GM18873 (cell line): Measurements from ENCODE around the gene KRTAP10-3.
"Not testable (repeated sequence)": the region's sequence is repeated elsewhere in the genome, so short reads cannot be mapped to it uniquely, and the experiment has no call there.

Source experiments
- ATAC-seq: cut with Tn5 transposase; IDR thresholded peaks from one replicate; pipeline ENCODE4 v1.9.1; 2021; ENCODE audit warnings: mild to moderate bottlenecking, moderate library complexity, moderate number of reproducible peaks; ENCODE audit not compliant: unreplicated experiment, low FRiP score

Gene KRTAP10-3

GRCh38 chr21:44572959-44573583 lies 14.5 kb upstream of the KRTAP10-3 start:
- ATAC-seq, result no peak

DNA sequence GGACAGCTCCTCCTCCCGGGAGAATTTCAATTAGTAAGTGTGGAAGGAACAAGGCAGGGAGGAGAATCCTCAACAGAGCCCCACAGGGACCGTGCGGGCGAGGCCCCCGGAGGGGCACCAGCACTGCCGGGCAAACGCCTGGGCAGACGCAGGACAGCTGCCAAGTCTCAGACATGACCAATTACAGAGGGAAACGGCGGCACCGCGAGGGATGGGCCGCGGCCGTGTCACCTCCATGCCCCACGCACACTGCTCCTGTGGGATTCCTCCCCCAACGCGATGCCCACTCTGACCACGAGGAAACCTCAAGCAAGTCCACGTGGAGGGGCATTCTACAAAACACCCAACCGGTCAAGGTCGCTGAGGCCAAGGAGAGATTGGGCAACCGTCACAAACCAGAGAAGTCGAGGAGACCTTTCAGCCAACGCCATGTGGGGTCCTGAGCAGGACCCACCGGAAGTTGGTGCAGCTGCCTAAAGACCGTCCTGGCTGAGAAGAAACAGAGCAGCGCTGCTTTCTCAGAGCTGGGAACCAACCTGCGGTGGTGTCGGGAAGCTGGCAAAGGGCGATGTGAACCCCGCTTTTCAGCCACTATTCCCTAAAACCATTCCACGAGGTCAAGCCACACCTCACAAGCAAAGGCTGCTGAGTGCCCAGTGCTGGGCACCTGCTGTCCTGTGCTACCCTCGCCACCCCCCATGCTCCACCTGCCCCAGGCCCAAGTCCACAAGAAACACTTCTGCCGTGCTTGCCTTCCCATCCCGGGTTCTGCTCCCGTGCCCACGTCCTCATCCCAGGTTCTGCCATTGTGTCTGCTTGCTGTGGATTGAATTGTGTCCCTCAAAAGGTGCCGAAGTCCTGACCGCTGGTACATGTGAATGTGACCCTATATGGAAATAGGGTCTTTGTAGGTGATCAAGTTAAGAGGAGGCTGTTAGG lies 13.5 kb upstream of the KRTAP10-3 start:
- no peak for ATAC-seq

- ATAC-seq, result no peak
These were observed 12.7 kb upstream of the KRTAP10-3 start for GRCh38 chr21:44571296-44571695.

DNA sequence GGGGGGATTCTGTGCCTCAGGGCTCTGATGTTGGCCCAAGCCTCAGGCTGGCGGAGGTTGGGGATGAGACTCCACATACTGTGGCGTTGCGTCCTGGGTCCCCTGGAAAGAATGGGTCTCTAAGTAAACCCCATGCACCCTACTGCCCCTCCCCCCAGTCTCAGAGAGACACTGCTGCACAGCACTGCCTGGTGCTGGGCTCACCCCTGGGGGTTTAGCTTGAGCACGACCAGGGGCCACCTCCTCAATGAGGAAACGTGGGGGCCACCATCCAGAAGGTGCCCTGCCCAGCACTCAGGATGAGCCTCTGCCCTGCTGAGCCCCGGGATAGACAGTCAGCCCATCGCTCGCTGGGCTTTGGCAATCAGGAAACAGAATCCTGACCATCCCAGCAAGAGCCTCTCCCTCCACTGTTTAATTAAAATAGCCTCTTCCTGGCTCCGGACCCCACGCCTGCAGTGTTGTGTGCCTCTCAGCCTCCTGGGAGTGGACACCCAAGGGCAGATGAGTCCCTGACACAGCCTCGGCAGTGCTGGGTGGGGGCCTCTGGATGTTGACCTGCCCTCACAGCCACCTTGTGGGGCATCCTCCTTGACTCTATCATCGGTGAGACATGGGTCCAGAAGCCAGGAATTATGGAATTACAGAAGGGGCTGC lies 11.4 kb upstream of the KRTAP10-3 start:
- no peak for ATAC-seq

DNA sequence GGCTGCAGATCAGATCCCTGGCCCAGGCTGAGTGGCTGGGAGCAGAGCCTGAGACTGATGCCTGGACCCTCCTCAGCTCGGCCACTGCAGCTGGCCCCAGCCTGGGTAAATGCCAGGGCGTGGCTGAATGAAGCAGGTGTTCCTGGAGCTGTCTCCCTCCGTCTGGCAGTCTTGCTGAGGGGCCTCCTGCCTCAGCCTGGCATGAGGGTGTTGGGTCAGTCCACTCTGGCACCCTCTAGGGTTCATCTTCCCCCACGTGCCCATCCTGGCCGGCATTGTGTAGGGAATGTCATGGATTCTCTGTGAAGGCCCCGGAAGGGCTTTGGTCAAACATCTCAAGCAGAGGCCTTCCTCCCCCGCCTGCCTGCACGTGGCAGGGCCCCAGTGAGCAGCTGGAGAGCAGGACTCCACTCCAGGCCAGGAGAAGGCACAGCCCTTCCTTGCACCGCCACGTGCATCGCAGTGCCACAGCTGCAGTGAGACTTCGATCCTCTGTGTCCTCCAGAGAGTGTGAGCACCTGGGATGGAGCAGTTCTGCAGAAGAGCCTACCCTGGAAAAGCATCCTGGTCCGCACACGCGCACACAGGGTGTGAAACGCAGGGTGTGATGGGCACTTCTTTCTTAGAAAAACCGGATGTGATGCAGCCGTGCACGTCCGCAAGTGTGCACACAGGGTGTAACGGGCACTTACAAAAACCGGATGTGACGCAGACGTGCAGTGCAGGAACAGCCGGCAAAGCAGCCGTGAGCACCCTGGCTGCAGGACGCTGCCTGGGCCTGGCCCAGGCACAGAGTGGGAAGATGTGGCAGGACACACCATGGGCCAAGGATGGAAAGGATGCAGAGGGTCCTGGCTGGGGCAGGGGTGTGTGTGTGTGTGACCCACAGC lies 10.3 kb upstream of the KRTAP10-3 start:
- no peak for ATAC-seq

DNA sequence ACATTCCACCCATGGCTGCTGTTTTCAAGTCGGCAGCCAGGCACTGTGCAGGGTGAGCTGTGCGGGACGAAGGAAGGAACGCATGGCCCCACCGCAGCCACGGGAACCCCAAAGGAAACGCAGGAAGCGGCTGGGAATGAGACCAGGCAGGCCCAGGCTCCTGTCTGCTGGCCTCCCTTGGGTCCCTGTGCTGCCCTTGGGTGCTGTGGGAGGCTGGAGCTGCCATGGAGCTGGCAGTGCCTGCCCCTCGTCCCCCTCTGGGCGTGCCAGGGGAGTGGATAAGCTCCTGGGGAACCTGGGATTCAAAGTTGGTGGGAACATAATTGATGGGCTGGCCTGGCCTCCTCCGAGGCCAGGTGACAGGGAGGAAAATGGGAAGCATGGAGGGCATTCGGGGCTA lies 9.7 kb upstream of the KRTAP10-3 start:
- no peak for ATAC-seq

GRCh38 chr21:44567481-44568171 lies 9.0 kb upstream of the KRTAP10-3 start:
- ATAC-seq, result no peak

DNA sequence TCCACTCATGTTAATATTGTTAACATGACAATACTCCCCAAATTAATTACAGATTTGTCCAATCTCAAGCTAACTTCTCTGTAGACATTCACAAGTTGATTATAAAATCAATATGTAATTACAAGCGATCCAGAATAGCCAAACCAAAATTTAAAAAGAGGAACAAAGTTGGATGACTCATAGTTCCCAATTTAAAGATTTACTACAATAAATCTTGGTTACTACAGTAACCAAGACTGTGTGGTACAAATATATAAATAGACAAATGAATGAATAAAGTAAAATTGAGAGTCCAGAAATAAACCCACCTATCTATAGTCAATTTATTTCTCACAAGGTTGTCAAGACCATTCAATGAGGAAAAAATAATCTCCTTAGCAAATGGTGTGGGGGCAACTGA lies 7.8 kb upstream of the KRTAP10-3 start:
- no peak for ATAC-seq

GRCh38 chr21:44564886-44565598 lies 6.4 kb upstream of the KRTAP10-3 start:
- ATAC-seq, result no peak

GRCh38 chr21:44564099-44564498 lies 5.5 kb upstream of the KRTAP10-3 start:
- ATAC-seq, result no peak

- ATAC-seq, result not testable (repeated sequence)
These were observed 293 bp downstream of the KRTAP10-3 start for GRCh38 chr21:44558329-44558675.

DNA sequence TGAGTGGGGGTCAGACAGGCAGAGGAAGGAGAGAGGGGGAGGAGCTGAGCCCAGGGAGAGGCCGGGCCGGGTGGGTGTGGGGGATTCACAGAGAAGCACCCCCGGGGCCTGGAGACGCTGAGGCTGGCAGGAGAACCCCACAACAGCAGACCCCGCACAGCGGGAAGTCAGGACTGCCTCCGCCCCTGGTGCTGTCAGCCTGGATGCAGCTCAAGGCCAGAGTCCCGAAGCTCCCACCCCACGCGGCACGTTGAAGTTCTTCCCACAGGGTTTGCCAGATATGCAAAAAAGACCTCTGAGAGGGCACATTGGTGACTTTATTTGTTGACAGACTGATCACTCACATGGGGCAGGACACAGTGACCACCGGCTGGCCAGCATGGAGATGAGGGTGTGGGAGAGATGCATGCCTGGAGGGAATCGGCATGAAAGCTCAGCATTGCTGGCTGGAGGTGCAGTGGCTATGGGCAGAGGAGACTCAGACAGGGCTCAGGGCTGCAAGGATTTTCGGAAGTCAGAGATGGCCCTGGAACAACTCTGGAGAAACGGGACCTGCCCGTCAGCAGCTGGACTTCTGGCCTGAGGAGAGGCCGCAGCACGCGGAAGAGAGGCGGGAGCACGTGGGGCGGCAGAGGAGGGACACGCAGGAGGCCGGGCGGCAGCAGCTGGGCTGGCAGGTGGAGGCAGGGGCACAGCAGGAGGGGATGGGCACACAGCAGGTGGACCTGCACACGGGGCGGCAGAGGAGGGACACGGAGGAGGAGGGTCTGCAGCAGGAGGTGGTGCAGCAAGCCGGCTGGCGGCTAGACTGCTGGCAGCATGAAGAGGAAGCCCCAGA lies 885 bp downstream of the KRTAP10-3 start:
- no peak for ATAC-seq

DNA sequence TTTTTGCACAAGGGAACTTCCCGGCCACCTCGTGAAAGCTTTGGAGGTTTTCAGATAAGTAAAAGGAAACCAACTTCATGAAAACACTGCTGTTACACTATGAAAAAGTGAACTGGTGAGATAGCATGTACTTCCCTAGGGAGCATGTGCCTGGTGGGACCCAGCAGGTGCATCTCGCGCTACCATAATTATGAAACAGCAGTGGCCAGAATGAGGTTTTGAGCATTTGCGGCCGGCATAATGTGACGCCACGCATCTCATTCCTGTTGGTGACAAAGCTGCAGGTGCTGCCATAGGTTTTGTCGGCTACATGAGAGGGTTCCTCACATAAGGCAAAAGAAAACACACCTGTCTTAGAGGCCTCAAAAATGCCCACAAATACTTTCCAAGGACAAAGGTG lies 1.7 kb downstream of the KRTAP10-3 start:
- ATAC-seq, result no peak

DNA sequence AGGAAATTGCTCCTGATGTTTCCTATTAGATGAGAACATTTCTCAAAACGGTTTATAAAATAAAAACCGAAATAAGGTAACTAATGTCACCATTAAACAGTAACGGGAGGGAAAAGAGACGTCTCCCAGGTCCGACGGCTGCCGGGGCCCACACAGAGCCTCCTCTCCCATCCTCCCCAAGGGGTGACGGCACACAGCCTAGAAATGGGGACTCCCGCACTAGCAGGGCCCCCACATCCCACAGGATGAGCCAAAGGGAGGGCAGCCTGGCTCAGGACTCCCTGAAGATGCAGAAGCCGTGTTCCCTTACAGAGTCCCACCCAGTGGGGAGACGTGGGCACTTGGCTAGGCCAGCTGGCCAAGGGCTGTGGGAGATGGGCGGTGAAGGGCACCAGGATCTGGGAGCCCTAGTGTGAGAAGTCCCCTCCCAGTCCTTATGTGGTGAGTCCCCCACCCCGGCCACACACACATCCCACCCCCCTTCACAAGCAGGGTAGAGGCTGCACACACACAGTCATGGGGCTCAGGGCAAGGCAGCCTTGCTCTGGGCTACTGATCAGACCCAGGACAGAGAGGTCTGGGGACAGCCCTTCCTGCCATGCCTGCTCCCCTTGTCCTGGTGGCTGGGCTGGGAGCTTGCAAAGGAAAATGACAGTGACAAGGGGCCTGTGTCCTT lies 3.3 kb downstream of the KRTAP10-3 start:
- ATAC-seq, result no peak

GRCh38 chr21:44552681-44553080 lies 5.9 kb downstream of the KRTAP10-3 start:
- ATAC-seq, result no peak

DNA sequence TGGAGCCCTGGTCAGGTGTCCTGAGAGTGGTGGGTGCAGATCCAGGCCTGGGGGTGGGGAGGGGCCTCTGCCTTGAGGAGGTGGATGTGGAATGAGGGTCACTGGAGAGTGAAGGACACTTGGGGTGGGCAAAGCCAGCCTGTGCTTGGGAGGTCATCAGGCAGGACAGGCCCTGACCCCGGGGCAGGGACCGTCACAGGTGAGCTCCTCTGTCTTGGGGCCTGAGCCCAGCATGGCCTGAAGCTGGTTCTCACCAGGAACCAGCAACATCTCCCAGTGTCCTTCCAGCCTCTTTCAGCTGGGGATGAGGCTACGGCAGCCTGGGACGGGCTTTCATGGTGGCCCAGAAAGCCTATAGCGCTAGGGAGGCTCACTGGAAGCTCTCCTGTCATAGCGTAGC lies 6.5 kb downstream of the KRTAP10-3 start:
- no peak for ATAC-seq

- no peak for ATAC-seq
These were observed 7.1 kb downstream of the KRTAP10-3 start, which contains the start of gene KRTAP10-2 for GRCh38 chr21:44551340-44551961. Gene KRTAP10-2 (minus strand): TSS chr21:44551505. CDS start chr21:44551458, 47 bp downstream.
